MM.1S (cell line): ENCODE measurements around the gene SPOCD1.

Experiments
- DNase-seq: peaks from one replicate; pipeline ENCODE4 v3.0.0-alpha.2; 2015
- H2AFZ ChIP-seq: fragments of 300-600 bp; sonication (generic); 2 replicates; pipeline ENCODE4 v1.6.0; 2016; ENCODE audit warnings: antibody characterized with exemption, low read length
- H3F3A ChIP-seq: fragments of 300-600 bp; sonication (generic); 2 replicates; pipeline ENCODE4 v1.6.1; 2016; ENCODE audit warnings: mild to moderate bottlenecking, antibody characterized with exemption, low read length, moderate library complexity, mixed read lengths; ENCODE audit not compliant: insufficient read depth
- H3K27ac ChIP-seq: fragments of 300-600 bp; sonication (generic); 2 replicates; pipeline ENCODE4 v1.5.1; 2016; ENCODE audit warnings: mild to moderate bottlenecking, low read length
- H3K27me3 ChIP-seq: fragments of 300-600 bp; sonication (generic); replicated peaks from 2 replicates; pipeline ENCODE4 v1.6.0; 2016; ENCODE audit warnings: low read length; ENCODE audit not compliant: insufficient read depth
- H3K36me3 ChIP-seq: fragments of 300-600 bp; sonication (generic); replicated peaks from 2 replicates; pipeline ENCODE4 v1.6.1; 2016; ENCODE audit warnings: mild to moderate bottlenecking, low read length, mixed read lengths; ENCODE audit not compliant: insufficient read depth
- H3K4me1 ChIP-seq: fragments of 300-600 bp; sonication (generic); 2 replicates; pipeline ENCODE4 v1.6.1; 2016; ENCODE audit warnings: low read length, mixed read lengths
- H3K4me2 ChIP-seq: fragments of 300-600 bp; sonication (generic); 2 replicates; pipeline ENCODE4 v1.6.0; 2016; ENCODE audit warnings: low read depth, low read length
- H3K4me3 ChIP-seq: fragments of 300-600 bp; sonication (generic); 2 replicates; pipeline ENCODE4 v1.5.1; 2016; ENCODE audit warnings: low read length, mixed read lengths
- H3K79me2 ChIP-seq: fragments of 300-600 bp; sonication (generic); 2 replicates; pipeline ENCODE4 v1.6.1; 2016; ENCODE audit warnings: mixed run types, low read length, mixed read lengths
- H3K9ac ChIP-seq: fragments of 300-600 bp; sonication (generic); 2 replicates; pipeline ENCODE4 v1.6.1; 2016; ENCODE audit warnings: low read length, mixed read lengths
- H3K9me2 ChIP-seq: fragments of 300-600 bp; sonication (generic); replicated peaks from 2 replicates; pipeline ENCODE4 v1.6.1; 2016; ENCODE audit warnings: mild to moderate bottlenecking, low read length, mixed read lengths; ENCODE audit not compliant: insufficient read depth
- H3K9me3 ChIP-seq: fragments of 300-600 bp; sonication (generic); replicated peaks from 2 replicates; pipeline ENCODE4 v1.6.1; 2016; ENCODE audit warnings: mild to moderate bottlenecking, low read length, mixed read lengths; ENCODE audit not compliant: insufficient read depth
- H4K20me1 ChIP-seq: fragments of 300-600 bp; sonication (generic); 2 replicates; pipeline ENCODE4 v1.6.1; 2016; ENCODE audit warnings: mild to moderate bottlenecking, low read length, moderate library complexity, mixed read lengths; ENCODE audit not compliant: insufficient read depth
- CTCF ChIP-seq: fragments of 300-600 bp; sonication (generic); IDR thresholded peaks from 2 replicates; pipeline ENCODE4 v1.5.1; 2016; ENCODE audit warnings: antibody characterized with exemption, low read length, mixed read lengths
- EZH2 ChIP-seq: fragments of 300-600 bp; sonication (generic); optimal IDR thresholded peaks from 2 replicates; pipeline ENCODE3; 2017; ENCODE audit warnings: low read depth, mild to moderate bottlenecking, antibody characterized with exemption, low read length, mixed read lengths
- EZH2phosphoT487 ChIP-seq: fragments of 300-600 bp; sonication (generic); IDR thresholded peaks from 2 replicates; pipeline ENCODE4 v1.6.1; 2018; ENCODE audit warnings: antibody characterized with exemption, low read length

The SPOCD1 gene

GRCh38 chr1:31752258-31752657, 63.6 kb downstream of the SPOCD1 start:
- no peaks in the 10 kb centered on the region for H3K27me3 ChIP-seq
- no peaks in the 10 kb centered on the region for H3K4me1 ChIP-seq
- no peak overlapping the region for H3K4me2 ChIP-seq
- no peak overlapping the region for H3K9ac ChIP-seq
- no peaks in the 10 kb centered on the region for H3K9me3 ChIP-seq
- DNase-seq, result no peak
- H2AFZ ChIP-seq, result no peak overlapping the region
- H3K4me3 ChIP-seq, result no peak overlapping the region
- no peaks in the 10 kb centered on the region for H3K36me3 ChIP-seq
- no peaks in the 10 kb centered on the region for H4K20me1 ChIP-seq
- no peaks in the 10 kb centered on the region for H3K79me2 ChIP-seq
- no peaks in the 10 kb centered on the region for H3F3A ChIP-seq
- H3K27ac ChIP-seq, result no peak overlapping the region
- TF ChIP-seq EZH2 (no peak), EZH2phosphoT487 (no peak), CTCF (no peak)
- H3K9me2 ChIP-seq, result no peaks in the 10 kb centered on the region

- Histone ChIP-seq H3K36me3 (no peaks in the 10 kb centered on the region), H3K9me3 (no peaks in the 10 kb centered on the region), H3K9me2 (no peaks in the 10 kb centered on the region), H2AFZ (no peak overlapping the region), H3K79me2 (no peaks in the 10 kb centered on the region), H3K4me1 (no peaks in the 10 kb centered on the region), H3K27me3 (no peaks in the 10 kb centered on the region), H3K27ac (no peak overlapping the region), H3K9ac (no peak overlapping the region), H3K4me3 (no peak overlapping the region), H3K4me2 (no peak overlapping the region), H4K20me1 (no peaks in the 10 kb centered on the region), H3F3A (no peaks in the 10 kb centered on the region)
- TF ChIP-seq CTCF (no peak), EZH2 (no peak), EZH2phosphoT487 (no peak)
- no peak for DNase-seq
Observed at GRCh38 chr1:31751822-31752241, 64.0 kb downstream of the SPOCD1 start.

GRCh38 chr1:31750858-31751510, 64.8 kb downstream of the SPOCD1 start:
- Histone ChIP-seq H3K9me2 (no peaks in the 10 kb centered on the region), H3K9me3 (no peaks in the 10 kb centered on the region), H3F3A (no peaks in the 10 kb centered on the region), H3K4me3 (no peak overlapping the region), H3K4me1 (peaks cover 2% of the 10 kb centered on the region), H3K27ac (no peak overlapping the region), H3K9ac (no peak overlapping the region), H4K20me1 (no peaks in the 10 kb centered on the region), H3K36me3 (no peaks in the 10 kb centered on the region), H2AFZ (no peak overlapping the region), H3K4me2 (no peak overlapping the region), H3K27me3 (no peaks in the 10 kb centered on the region), H3K79me2 (no peaks in the 10 kb centered on the region)
- TF ChIP-seq EZH2phosphoT487, result no peak
- no peak for TF ChIP-seq EZH2
- DNase-seq, result no peak
